Mucosa of stomach (tissue), 1 donor: ENCODE results near the gene PKP3.
A peak's percentile ranks its signal among the peaks of the same experiment; 100 is the strongest.
"Not testable (repeated sequence)": the region's sequence is repeated elsewhere in the genome, so short reads cannot be mapped to it uniquely, and the experiment has no call there.

Experiments used
- H3K27me3 ChIP-seq: one replicate; pipeline ENCODE4 v1.7.0; 2013; ENCODE audit warnings: mild to moderate bottlenecking, low read length; ENCODE audit not compliant: control insufficient read depth, insufficient read depth
- H3K36me3 ChIP-seq: one replicate; pipeline ENCODE4 v1.7.0; 2013; ENCODE audit warnings: low read length; ENCODE audit not compliant: control insufficient read depth, insufficient read depth
- H3K4me1 ChIP-seq: one replicate; pipeline ENCODE4 v1.7.0; 2013; ENCODE audit warnings: mild to moderate bottlenecking, low read length; ENCODE audit not compliant: control insufficient read depth, insufficient read depth
- H3K4me3 ChIP-seq: one replicate; pipeline ENCODE4 v1.7.0; 2013; ENCODE audit warnings: low read length
- H3K9ac ChIP-seq: one replicate; pipeline ENCODE4 v1.7.0; 2013; ENCODE audit warnings: mild to moderate bottlenecking, low read length, moderate library complexity
- H3K9me3 ChIP-seq: one replicate; pipeline ENCODE4 v1.7.0; 2013; ENCODE audit warnings: mild to moderate bottlenecking, low read length, moderate library complexity; ENCODE audit not compliant: control insufficient read depth
- donor health status: Pancreatic carcinoma.

PKP3 gene

DNA sequence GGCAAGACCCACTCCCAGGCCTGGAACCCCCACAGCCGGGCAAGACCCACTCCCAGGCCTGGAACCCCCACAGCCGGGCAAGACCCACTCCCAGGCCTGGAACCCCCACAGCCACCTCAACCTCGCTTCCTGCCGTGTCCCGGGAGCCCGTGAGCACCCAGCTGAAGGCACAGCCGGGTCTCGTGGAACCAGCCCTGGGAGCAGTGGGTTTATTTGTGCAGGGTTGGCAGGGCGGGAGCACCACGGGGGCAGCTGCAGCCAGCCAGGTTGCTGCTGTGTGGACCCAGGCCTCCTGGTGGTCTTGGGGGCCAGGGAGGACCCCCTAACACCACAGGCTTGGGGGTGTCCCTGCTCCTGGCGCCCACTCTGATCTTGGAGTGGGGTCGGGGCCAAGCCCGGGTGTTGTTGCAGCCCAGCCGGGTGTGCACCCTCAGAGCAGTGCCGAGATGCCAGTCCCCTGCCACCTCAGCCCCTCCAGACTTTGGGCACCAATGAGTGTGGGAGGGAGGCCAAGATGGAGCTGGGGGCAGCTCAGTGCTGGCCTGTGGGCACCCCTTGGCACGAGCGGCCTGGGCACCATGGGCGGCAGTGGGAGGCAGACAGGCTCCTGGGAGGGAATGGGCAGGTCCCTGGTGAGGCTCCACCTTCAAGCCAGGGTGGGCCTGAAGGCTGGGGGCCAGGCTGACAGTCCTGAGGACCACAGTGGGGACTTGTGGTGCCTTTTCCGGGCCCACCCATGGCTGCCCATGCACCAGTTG is 8.2 kb upstream of the PKP3 start:
- Histone ChIP-seq H3K27me3 (peaks cover 16% of the 10 kb centered on the region), H3K36me3 (no peaks in the 10 kb centered on the region), H3K4me3 (no peak overlapping the region), H3K4me1 (no peaks in the 10 kb centered on the region), H3K9me3 (no peaks in the 10 kb centered on the region), H3K9ac (no peak overlapping the region)

- Histone ChIP-seq H3K9ac (no peak overlapping the region), H3K27me3 (peaks cover 16% of the 10 kb centered on the region), H3K4me1 (peaks cover 3% of the 10 kb centered on the region), H3K4me3 (no peak overlapping the region), H3K36me3 (no peaks in the 10 kb centered on the region), H3K9me3 (no peaks in the 10 kb centered on the region)
These were observed 7.5 kb upstream of the PKP3 start for GRCh38 chr11:386483-386882.

- Histone ChIP-seq H3K9ac (no peak overlapping the region), H3K4me1 (peaks cover 3% of the 10 kb centered on the region), H3K27me3 (peaks cover 16% of the 10 kb centered on the region), H3K9me3 (no peaks in the 10 kb centered on the region), H3K36me3 (no peaks in the 10 kb centered on the region), H3K4me3 (no peak overlapping the region)
These were observed 6.7 kb upstream of the PKP3 start for GRCh38 chr11:387193-387793.

DNA sequence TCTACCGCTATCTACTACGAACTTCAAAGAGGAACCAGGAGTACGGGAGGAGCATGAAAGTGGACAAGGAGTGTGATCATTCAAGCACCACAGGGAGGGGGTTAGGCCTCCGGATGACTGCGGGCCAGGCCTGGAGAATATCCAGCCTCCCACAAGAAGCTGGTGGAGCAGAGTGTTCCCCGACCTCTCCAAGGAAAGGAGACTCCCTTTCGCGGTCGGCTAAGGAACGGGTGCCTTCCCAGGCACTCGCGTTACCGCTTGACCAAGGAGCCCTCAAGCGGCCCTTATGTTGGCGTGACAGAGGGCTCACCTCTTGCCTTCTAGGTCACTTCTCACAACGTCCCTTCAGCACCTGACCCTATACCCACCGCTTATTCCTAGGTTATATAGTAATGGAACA is 4.6 kb upstream of the PKP3 start:
- H3K36me3 ChIP-seq, H3K4me3 ChIP-seq, H3K9me3 ChIP-seq: not testable (repeated sequence)

GRCh38 chr11:390175-390574 is 3.8 kb upstream of the PKP3 start:
- H3K9me3 ChIP-seq, result no peaks in the 10 kb centered on the region
- H3K36me3 ChIP-seq, result no peaks in the 10 kb centered on the region
- H3K27me3 ChIP-seq, result peaks cover 11% of the 10 kb centered on the region

More for the DNA sequence above, 4.6 kb upstream of the PKP3 start:
- Histone ChIP-seq H3K27me3 (peaks cover 11% of the 10 kb centered on the region), H3K4me1 (peaks cover 16% of the 10 kb centered on the region)
- not testable (repeated sequence) for H3K9ac ChIP-seq

DNA sequence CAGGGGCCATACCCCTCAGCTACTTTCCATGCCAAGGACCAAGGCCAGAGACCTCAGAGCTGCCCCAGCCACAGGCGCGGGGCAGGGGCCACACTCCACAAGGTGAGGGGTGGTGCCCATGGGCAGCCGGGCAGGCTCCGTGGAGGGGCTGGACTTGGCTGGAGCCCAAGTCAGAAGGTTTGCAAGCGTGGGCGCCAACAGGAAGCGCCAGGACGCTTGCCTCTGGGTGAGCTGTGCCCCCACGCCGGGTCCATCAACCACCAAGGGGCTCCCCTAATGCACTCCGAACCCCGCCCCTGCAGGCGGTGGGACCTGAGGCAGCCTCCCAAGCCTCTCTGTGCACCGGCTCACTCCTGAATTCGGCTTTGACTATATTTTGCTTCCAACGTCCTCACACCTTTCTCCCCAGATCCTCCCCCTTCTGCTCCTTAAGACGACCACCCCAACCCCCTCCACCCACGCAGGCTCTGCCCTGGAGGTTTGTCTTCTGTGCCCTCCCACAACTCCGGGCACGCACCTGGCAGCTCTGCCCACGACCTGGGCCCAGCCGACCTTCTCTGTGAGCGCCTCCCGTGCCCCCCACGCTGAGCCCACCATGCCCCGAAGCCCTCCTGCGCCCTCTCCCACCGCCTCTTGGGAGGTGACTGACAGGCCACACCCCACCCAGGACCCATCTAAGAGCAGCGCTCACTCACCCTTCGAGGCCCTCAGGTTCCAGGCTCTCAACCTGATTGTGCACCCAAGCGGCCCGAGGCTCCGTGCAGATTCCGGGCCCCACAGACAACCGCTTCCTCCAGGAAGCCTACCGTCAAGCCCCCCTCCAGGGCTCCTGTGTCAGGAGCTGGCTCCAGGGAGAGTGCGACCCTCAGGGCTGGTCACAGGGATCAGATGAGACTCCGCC is 2.6 kb upstream of the PKP3 start:
- H3K4me1 ChIP-seq, result peaks cover 28% of the 10 kb centered on the region
- H3K27me3 ChIP-seq, result peaks cover 11% of the 10 kb centered on the region
- H3K36me3 ChIP-seq, result no peaks in the 10 kb centered on the region
- H3K9ac ChIP-seq, result no peak overlapping the region
- no peak overlapping the region for H3K4me3 ChIP-seq
- no peaks in the 10 kb centered on the region for H3K9me3 ChIP-seq

More at GRCh38 chr11:390175-390574, 3.8 kb upstream of the PKP3 start:
- H3K9ac ChIP-seq, result no peak overlapping the region
- no peak overlapping the region for H3K4me3 ChIP-seq
- peaks cover 16% of the 10 kb centered on the region for H3K4me1 ChIP-seq

DNA sequence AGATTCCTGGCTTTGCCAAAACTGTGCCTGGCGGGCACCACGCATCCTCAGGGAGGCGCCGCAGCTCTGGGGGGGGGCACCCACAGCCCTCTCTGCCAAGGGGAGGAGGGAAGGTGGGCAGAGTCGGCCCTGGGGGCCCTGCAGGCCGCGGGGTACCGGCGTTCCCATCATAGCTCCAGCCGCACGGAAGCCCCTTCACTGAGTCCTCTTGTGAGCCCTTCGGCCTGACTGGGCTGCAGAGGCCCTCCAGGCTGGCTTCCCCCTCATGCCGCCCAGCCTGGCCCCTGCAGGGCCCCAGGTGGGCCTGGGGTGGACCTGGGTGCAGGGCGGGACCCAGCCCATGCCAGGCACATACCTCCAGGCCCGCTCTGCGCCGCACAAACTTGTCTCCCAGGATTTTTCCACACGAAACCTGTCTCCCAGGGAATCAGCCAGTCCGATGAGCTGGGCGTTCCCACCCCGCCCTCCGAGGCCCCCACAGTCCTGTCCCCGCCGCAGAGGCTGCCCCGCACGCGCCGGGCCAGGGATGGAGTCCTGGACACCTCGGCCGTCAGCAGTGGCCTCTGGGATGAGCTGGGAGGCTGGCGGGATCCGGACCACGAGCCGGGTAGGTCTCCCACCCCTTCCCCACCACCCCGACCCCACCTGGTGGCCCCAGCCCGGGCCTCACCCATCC is 1.8 kb upstream of the PKP3 start:
- Histone ChIP-seq H3K36me3 (no peaks in the 10 kb centered on the region), H3K9me3 (no peaks in the 10 kb centered on the region), H3K27me3 (peaks cover 11% of the 10 kb centered on the region), H3K4me3 (no peak overlapping the region), H3K4me1 (peaks cover 28% of the 10 kb centered on the region), H3K9ac (no peak overlapping the region)

GRCh38 chr11:393219-394033 is 583 bp upstream of the PKP3 start:
- peak overlapping the region; percentile 71 for H3K4me3 ChIP-seq
- H3K27me3 ChIP-seq, result peaks cover 4% of the 10 kb centered on the region
- H3K4me1 ChIP-seq, result peaks cover 28% of the 10 kb centered on the region
- H3K9ac ChIP-seq, result peak overlapping the region; percentile 91
- no peaks in the 10 kb centered on the region for H3K9me3 ChIP-seq
- H3K36me3 ChIP-seq, result no peaks in the 10 kb centered on the region

- H3K4me1 ChIP-seq, result peaks cover 28% of the 10 kb centered on the region
- no peaks in the 10 kb centered on the region for H3K36me3 ChIP-seq
- peak overlapping the region; percentile 71 for H3K4me3 ChIP-seq
- H3K9ac ChIP-seq, result peak overlapping the region; percentile 91
- H3K27me3 ChIP-seq, result no peaks in the 10 kb centered on the region
- H3K9me3 ChIP-seq, result no peaks in the 10 kb centered on the region
These were observed 1.0 kb downstream of the PKP3 start for GRCh38 chr11:394858-395655.

GRCh38 chr11:395866-396265 is 1.9 kb downstream of the PKP3 start:
- H3K4me3 ChIP-seq, result peak overlapping the region; percentile 71

More at GRCh38 chr11:395866-396265, 1.9 kb downstream of the PKP3 start:
- H3K36me3 ChIP-seq, result no peaks in the 10 kb centered on the region
- H3K9ac ChIP-seq, result peak overlapping the region; percentile 91
- peaks cover 28% of the 10 kb centered on the region for H3K4me1 ChIP-seq
- no peaks in the 10 kb centered on the region for H3K27me3 ChIP-seq
- no peaks in the 10 kb centered on the region for H3K9me3 ChIP-seq
